ACC112 (cell line): ENCODE results near the gene TCEAL1.
"Not testable (repeated sequence)": the region's sequence is repeated elsewhere in the genome, so short reads cannot be mapped to it uniquely, and the experiment has no call there.

ENCODE experiments used
- H2AFZ ChIP-seq: fragments of 200-600 bp; sonication (generic); one replicate; pipeline ENCODE4 v1.6.0; 2017; ENCODE audit warnings: antibody characterized with exemption, low read length; ENCODE audit not compliant: unreplicated experiment
- H3K27ac ChIP-seq: fragments of 200-600 bp; sonication (generic); 2 replicates; pipeline ENCODE4 v1.5.1; 2014; ENCODE audit warnings: low read depth, mild to moderate bottlenecking, antibody characterized with exemption, low read length, moderate library complexity
- H3K27me3 ChIP-seq: fragments of 200-600 bp; sonication (generic); 2 replicates; pipeline ENCODE4 v1.6.1; 2014; ENCODE audit warnings: mild to moderate bottlenecking, antibody characterized with exemption, low read length, moderate library complexity, mixed read lengths; ENCODE audit not compliant: insufficient read depth
- H3K36me3 ChIP-seq: fragments of 200-600 bp; sonication (generic); 2 replicates; pipeline ENCODE4 v1.6.1; 2016; ENCODE audit warnings: mild to moderate bottlenecking, antibody characterized with exemption, low read length, moderate library complexity, mixed read lengths; ENCODE audit not compliant: insufficient read depth
- H3K4me1 ChIP-seq: fragments of 200-600 bp; sonication (generic); one replicate; pipeline ENCODE4 v1.6.1; 2016; ENCODE audit warnings: low read length, mixed read lengths; ENCODE audit not compliant: insufficient read depth, unreplicated experiment, control insufficient read depth
- H3K4me3 ChIP-seq: fragments of 200-600 bp; sonication (generic); 2 replicates; pipeline ENCODE4 v1.5.1; 2014; ENCODE audit warnings: mild to moderate bottlenecking, low read depth, low read length
- H3K79me2 ChIP-seq: fragments of 200-600 bp; sonication (generic); one replicate; pipeline ENCODE4 v1.6.0; 2016; ENCODE audit warnings: low read length; ENCODE audit not compliant: control insufficient read depth, unreplicated experiment, insufficient read depth

Gene TCEAL1

GRCh38 chrX:103628386-103629317, at the start of gene TCEAL1:
TSS of gene TCEAL1 (plus strand) at chrX:103628975. CDS start at chrX:103629917, 942 bp downstream.
- Histone ChIP-seq H3K36me3 (peaks cover 3% of the 10 kb centered on the region; the same call in 1 of the 2 replicates), H3K4me1 (peaks cover 19% of the 10 kb centered on the region), H3K79me2 (peaks cover 38% of the 10 kb centered on the region), H3K27me3 (no peaks in the 10 kb centered on the region), H2AFZ (peak within 1 kb of the TSS; percentile 51), H3K27ac (peak within 1 kb of the TSS; percentile 80), H3K4me3 (peak within 1 kb of the TSS; percentile 86)

- Histone ChIP-seq H3K27ac (no peak overlapping the region), H3K79me2 (peaks cover 18% of the 10 kb centered on the region), H2AFZ (peak overlapping the region; percentile 48), H3K27me3 (no peaks in the 10 kb centered on the region), H3K4me1 (no peaks in the 10 kb centered on the region), H3K4me3 (peak overlapping the region; percentile 92), H3K36me3 (0 out of 2 replicates have a peak, but pooled peaks cover 3% of the 10 kb centered on the region)
Measured at GRCh38 chrX:103584596-103584995, 44.2 kb upstream of the TCEAL1 start.

- peak within 1 kb of the TSS; percentile 56 for H3K27ac ChIP-seq
- no peaks in the 10 kb centered on the region for H3K4me1 ChIP-seq
- H3K36me3 ChIP-seq = 0 out of 2 replicates have a peak, but pooled peaks cover 3% of the 10 kb centered on the region
- no peaks in the 10 kb centered on the region for H3K27me3 ChIP-seq
- peak within 1 kb of the TSS; percentile 93 for H2AFZ ChIP-seq
- H3K79me2 ChIP-seq = peaks cover 18% of the 10 kb centered on the region
- peak within 1 kb of the TSS; percentile 92 for H3K4me3 ChIP-seq
Measured at GRCh38 chrX:103585411-103586313, 43.1 kb upstream of the TCEAL1 start, which contains the start of gene TCEAL4. TSS of gene TCEAL4 (plus strand) at chrX:103585515. CDS start at chrX:103586676, 1,161 bp downstream.

- 0 out of 2 replicates have a peak, but pooled peaks cover 3% of the 10 kb centered on the region for H3K36me3 ChIP-seq
- no peaks in the 10 kb centered on the region for H3K27me3 ChIP-seq
- H3K4me3 ChIP-seq = peak overlapping the region; percentile 92
- peak overlapping the region; percentile 25 for H2AFZ ChIP-seq
- H3K4me1 ChIP-seq = no peaks in the 10 kb centered on the region
- no peak overlapping the region for H3K27ac ChIP-seq
- H3K79me2 ChIP-seq = peaks cover 18% of the 10 kb centered on the region
Measured at GRCh38 chrX:103586314-103586646, 42.5 kb upstream of the TCEAL1 start.

- no peak overlapping the region for H2AFZ ChIP-seq
- H3K27ac ChIP-seq = no peak overlapping the region
- peak overlapping the region; percentile 92 for H3K4me3 ChIP-seq
- H3K36me3 ChIP-seq = 0 out of 2 replicates have a peak, but pooled peaks cover 3% of the 10 kb centered on the region
- no peaks in the 10 kb centered on the region for H3K27me3 ChIP-seq
- H3K79me2 ChIP-seq = peaks cover 18% of the 10 kb centered on the region
- H3K4me1 ChIP-seq = no peaks in the 10 kb centered on the region
Measured at GRCh38 chrX:103586659-103587058, 42.1 kb upstream of the TCEAL1 start.

- H3K27me3 ChIP-seq, H3K36me3 ChIP-seq, H3K79me2 ChIP-seq, H3K27ac ChIP-seq, H2AFZ ChIP-seq, H3K4me3 ChIP-seq, H3K4me1 ChIP-seq: not testable (repeated sequence)
Measured at GRCh38 chrX:103592295-103592694, 36.5 kb upstream of the TCEAL1 start.

- H3K4me1 ChIP-seq, H3K36me3 ChIP-seq, H3K79me2 ChIP-seq, H3K4me3 ChIP-seq, H3K27ac ChIP-seq, H3K27me3 ChIP-seq, H2AFZ ChIP-seq: not testable (repeated sequence)
Measured at GRCh38 chrX:103595202-103595601, 33.6 kb upstream of the TCEAL1 start.

GRCh38 chrX:103607364-103608305, 21.1 kb upstream of the TCEAL1 start, which contains the start of gene TCEAL3:
TSS of gene TCEAL3 (plus strand) at chrX:103607963. CDS start at chrX:103609065, 1,102 bp downstream.
- H3K4me3 ChIP-seq = peak within 1 kb of the TSS; percentile 86
- H3K27ac ChIP-seq = peak within 1 kb of the TSS; percentile 67
- H3K79me2 ChIP-seq = peaks cover 8% of the 10 kb centered on the region
- peaks cover 10% of the 10 kb centered on the region for H3K4me1 ChIP-seq
- peak within 1 kb of the TSS; percentile 80 for H2AFZ ChIP-seq
- H3K36me3 ChIP-seq = no peaks in the 10 kb centered on the region; the same call in 1 of the 2 replicates
- no peaks in the 10 kb centered on the region for H3K27me3 ChIP-seq

GRCh38 chrX:103608306-103608963, 20.3 kb upstream of the TCEAL1 start:
- Histone ChIP-seq H3K4me3 (peak overlapping the region; percentile 86), H3K27ac (peak overlapping the region; percentile 67; the same call in 1 of the 2 replicates)

More at GRCh38 chrX:103608306-103608963, 20.3 kb upstream of the TCEAL1 start:
- Histone ChIP-seq H3K27me3 (no peaks in the 10 kb centered on the region), H3K4me1 (peaks cover 18% of the 10 kb centered on the region), H3K79me2 (peaks cover 8% of the 10 kb centered on the region), H3K36me3 (no peaks in the 10 kb centered on the region; the same call in 1 of the 2 replicates), H2AFZ (no peak overlapping the region)
